ENCODE data around the gene SMG6.
"Not testable (repeated sequence)": the region's sequence is repeated elsewhere in the genome, so short reads cannot be mapped to it uniquely, and the experiment has no call there.

The SMG6 gene

GRCh38 chr17:2181897-2182448, 121.6 kb downstream of the SMG6 start:
- DNase-seq (ENCODE audit: insufficient read length, low spot score) (no peak), FAIRE-seq (no peak)

- FAIRE-seq (no peak), DNase-seq (ENCODE audit: insufficient read length, low spot score) (no peak)
Measured at GRCh38 chr17:2181206-2181896, 122.2 kb downstream of the SMG6 start.

- no peak for FAIRE-seq
- no peak for DNase-seq (ENCODE audit: insufficient read length, low spot score)
Measured at GRCh38 chr17:2180768-2181167, 122.8 kb downstream of the SMG6 start.

GRCh38 chr17:2179615-2180295, 123.8 kb downstream of the SMG6 start:
- FAIRE-seq (no peak), DNase-seq (ENCODE audit: insufficient read length, low spot score) (peak; percentile 53)

- peak; percentile 13 for FAIRE-seq
- no peak for DNase-seq (ENCODE audit: insufficient read length, low spot score)
Measured at GRCh38 chr17:2178798-2179501, 124.6 kb downstream of the SMG6 start.

GRCh38 chr17:2177235-2177811, 126.3 kb downstream of the SMG6 start:
- DNase-seq (ENCODE audit: insufficient read length, low spot score), result no peak
- FAIRE-seq, result no peak

GRCh38 chr17:2176499-2177169, 127.0 kb downstream of the SMG6 start:
- DNase-seq (ENCODE audit: insufficient read length, low spot score) (no peak), FAIRE-seq (no peak)

GRCh38 chr17:2175294-2175628, 128.3 kb downstream of the SMG6 start:
- no peak for FAIRE-seq
- no peak for DNase-seq (ENCODE audit: insufficient read length, low spot score)

- DNase-seq (ENCODE audit: insufficient read length, low spot score) (peak; percentile 63), FAIRE-seq (peak; percentile 4)
Measured at GRCh38 chr17:2174468-2175293, 128.9 kb downstream of the SMG6 start.

GRCh38 chr17:2174014-2174413, 129.6 kb downstream of the SMG6 start:
- DNase-seq (ENCODE audit: insufficient read length, low spot score), result no peak
- no peak for FAIRE-seq

GRCh38 chr17:2172999-2173398, 130.6 kb downstream of the SMG6 start:
- FAIRE-seq (no peak), DNase-seq (ENCODE audit: insufficient read length, low spot score) (no peak)

- DNase-seq (ENCODE audit: insufficient read length, low spot score), result peak; percentile 67
- no peak for FAIRE-seq
Measured at GRCh38 chr17:2172077-2172851, 131.3 kb downstream of the SMG6 start.

- FAIRE-seq (no peak), DNase-seq (ENCODE audit: insufficient read length, low spot score) (no peak)
Measured at GRCh38 chr17:2171702-2172076, 131.9 kb downstream of the SMG6 start.

- no peak for FAIRE-seq
- no peak for DNase-seq (ENCODE audit: insufficient read length, low spot score)
Measured at GRCh38 chr17:2170023-2170422, 133.6 kb downstream of the SMG6 start.

GRCh38 chr17:2165723-2166122, 137.9 kb downstream of the SMG6 start:
- FAIRE-seq; DNase-seq (ENCODE audit: insufficient read length, low spot score): not testable (repeated sequence)

- FAIRE-seq (no peak), DNase-seq (ENCODE audit: insufficient read length, low spot score) (no peak)
Measured at GRCh38 chr17:2158396-2158780, 145.2 kb downstream of the SMG6 start.

GRCh38 chr17:2157675-2158395, 145.8 kb downstream of the SMG6 start:
- no peak for DNase-seq (ENCODE audit: insufficient read length, low spot score)
- FAIRE-seq, result no peak

- FAIRE-seq (peak; percentile 28), DNase-seq (ENCODE audit: insufficient read length, low spot score) (no peak)
Measured at GRCh38 chr17:2157081-2157480, 146.5 kb downstream of the SMG6 start.
